Peyer's patch (tissue), 4 donors: Measurements from ENCODE around the gene PCNX1.

ENCODE experiments used
- POLR2A ChIP-seq, 2 donors: fragments of 450-650 bp; IDR thresholded peaks; one replicate each; pipeline ENCODE4 v1.5.1; 2017; ENCODE audit warnings: antibody characterized with exemption in 2 of 2, mild to moderate bottlenecking in 2 of 2, moderate library complexity in 2 of 2
- TF ChIP-seq, protein P1 (sequence below), 6 experiments: fragments of 450-650 bp in 4 of 6; fragments of 200-600 bp in 2 of 6; sonication (generic) in 1 of 6; IDR thresholded peaks; one replicate each; pipeline ENCODE4 v1.5.1; 2017 to 2019; ENCODE audit warnings: antibody characterized with exemption in 6 of 6, mild to moderate bottlenecking in 3 of 6, moderate library complexity in 1 of 6

DNA sequence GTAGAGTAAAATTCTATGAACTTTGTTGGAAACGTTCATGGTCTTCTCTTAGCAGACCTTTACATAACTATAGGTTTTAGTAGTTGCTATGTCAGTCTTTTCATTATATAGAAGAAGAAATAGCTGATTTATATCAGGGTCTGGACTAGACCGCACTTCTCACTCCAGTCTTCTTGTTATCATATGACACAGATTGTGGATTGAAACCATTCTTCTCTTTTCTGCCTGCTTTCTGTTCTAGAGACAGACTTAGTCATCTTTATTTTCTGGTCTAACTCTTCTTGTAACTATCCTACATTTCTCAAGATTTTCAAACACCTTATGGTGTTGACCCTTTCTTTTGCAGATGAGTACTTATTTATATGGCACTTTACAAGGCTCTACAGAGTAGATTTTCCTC lies 55.7 kb downstream of the PCNX1 start:
- TF ChIP-seq, protein P1, sequence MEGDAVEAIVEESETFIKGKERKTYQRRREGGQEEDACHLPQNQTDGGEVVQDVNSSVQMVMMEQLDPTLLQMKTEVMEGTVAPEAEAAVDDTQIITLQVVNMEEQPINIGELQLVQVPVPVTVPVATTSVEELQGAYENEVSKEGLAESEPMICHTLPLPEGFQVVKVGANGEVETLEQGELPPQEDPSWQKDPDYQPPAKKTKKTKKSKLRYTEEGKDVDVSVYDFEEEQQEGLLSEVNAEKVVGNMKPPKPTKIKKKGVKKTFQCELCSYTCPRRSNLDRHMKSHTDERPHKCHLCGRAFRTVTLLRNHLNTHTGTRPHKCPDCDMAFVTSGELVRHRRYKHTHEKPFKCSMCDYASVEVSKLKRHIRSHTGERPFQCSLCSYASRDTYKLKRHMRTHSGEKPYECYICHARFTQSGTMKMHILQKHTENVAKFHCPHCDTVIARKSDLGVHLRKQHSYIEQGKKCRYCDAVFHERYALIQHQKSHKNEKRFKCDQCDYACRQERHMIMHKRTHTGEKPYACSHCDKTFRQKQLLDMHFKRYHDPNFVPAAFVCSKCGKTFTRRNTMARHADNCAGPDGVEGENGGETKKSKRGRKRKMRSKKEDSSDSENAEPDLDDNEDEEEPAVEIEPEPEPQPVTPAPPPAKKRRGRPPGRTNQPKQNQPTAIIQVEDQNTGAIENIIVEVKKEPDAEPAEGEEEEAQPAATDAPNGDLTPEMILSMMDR (IDR thresholded peaks at IDR 0.05), result no peak
- no peak for TF ChIP-seq POLR2A (IDR thresholded peaks at IDR 0.05)
